ENCODE data around the gene ZDBF2. TPM values are rescaled to one million over a fixed set of nuclear protein-coding genes. Genes with fewer than 3 reads are reported as not detected.
"Not testable (repeated sequence)": the region's sequence is repeated elsewhere in the genome, so short reads cannot be mapped to it uniquely, and the experiment has no call there.

Gene ZDBF2
- total RNA-seq, 1 donor from 2014 or later, result 6.4 TPM

DNA sequence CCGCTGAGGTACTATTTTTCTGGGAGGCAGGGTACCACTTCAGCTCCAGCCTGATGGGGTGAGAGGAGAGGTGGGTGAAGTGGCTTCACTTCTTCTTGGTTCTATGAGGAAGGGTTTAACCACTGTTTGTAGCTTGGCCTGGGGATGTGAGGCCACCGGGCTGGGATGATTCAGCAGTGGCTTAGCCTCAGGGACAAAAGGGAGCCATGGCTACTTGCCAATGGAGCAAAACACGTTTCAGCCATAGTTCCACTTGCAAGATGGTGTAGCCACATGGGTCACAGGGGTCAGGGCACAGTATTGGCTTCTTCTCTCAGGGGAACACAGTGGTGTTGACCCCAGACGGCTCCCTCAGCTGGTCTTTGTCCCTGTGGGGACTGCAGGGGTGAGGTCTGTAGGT lies 14.9 kb downstream of the ZDBF2 start:
- no peak overlapping the region for H3K4me3 ChIP-seq (ENCODE audit: low read depth, low read length)
- DNase-seq (ENCODE audit: low read depth), result no peak
- TF ChIP-seq, protein P1, sequence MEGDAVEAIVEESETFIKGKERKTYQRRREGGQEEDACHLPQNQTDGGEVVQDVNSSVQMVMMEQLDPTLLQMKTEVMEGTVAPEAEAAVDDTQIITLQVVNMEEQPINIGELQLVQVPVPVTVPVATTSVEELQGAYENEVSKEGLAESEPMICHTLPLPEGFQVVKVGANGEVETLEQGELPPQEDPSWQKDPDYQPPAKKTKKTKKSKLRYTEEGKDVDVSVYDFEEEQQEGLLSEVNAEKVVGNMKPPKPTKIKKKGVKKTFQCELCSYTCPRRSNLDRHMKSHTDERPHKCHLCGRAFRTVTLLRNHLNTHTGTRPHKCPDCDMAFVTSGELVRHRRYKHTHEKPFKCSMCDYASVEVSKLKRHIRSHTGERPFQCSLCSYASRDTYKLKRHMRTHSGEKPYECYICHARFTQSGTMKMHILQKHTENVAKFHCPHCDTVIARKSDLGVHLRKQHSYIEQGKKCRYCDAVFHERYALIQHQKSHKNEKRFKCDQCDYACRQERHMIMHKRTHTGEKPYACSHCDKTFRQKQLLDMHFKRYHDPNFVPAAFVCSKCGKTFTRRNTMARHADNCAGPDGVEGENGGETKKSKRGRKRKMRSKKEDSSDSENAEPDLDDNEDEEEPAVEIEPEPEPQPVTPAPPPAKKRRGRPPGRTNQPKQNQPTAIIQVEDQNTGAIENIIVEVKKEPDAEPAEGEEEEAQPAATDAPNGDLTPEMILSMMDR (conservative IDR thresholded peaks at IDR 0.05; ENCODE audit: low read depth, low read length), result no peak

DNA sequence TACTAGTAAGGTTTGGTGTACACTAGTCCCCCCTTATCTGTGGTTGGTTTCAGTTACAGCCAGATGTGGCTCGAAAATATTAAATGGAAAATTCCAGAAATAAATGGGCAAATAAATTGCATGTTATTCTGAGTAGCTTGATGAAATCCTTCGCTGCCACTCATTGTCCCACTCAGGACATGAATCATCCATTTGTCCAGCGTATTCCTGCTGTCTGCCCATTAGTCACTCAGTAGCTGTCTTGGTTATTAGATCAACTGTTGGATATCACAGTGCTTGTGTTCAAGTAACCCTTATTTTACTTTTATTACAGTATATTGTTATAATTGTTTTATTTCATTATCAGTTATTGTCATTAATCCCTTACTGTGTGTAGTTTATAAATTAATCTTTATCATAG lies 21.7 kb downstream of the ZDBF2 start:
- no peak overlapping the region for H3K4me3 ChIP-seq (ENCODE audit: low read depth, low read length)
- TF ChIP-seq, protein P1 (conservative IDR thresholded peaks at IDR 0.05; ENCODE audit: low read depth, low read length), result no peak
- no peak for DNase-seq (ENCODE audit: low read depth)

DNA sequence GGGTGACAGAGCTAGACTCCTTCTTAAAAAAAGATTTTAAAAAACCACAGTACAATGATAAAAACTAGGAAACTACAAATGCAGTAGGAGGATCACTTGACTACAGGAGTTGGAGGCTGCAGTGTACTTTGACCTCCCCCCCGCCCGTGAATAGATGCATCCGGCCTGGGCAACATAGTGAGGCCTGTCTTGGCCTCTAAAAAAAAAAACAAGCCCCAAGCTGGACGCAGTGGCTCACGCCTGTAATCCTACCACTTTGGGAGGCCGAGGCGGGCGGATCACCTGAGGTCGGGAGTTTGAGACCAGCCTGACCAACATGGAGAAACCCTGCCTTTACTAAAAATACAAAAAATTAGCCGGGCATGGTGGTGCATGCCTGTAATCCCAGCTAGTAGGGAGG lies 25.1 kb downstream of the ZDBF2 start:
- H3K4me3 ChIP-seq (ENCODE audit: low read depth, low read length); DNase-seq (ENCODE audit: low read depth): not testable (repeated sequence)

DNA sequence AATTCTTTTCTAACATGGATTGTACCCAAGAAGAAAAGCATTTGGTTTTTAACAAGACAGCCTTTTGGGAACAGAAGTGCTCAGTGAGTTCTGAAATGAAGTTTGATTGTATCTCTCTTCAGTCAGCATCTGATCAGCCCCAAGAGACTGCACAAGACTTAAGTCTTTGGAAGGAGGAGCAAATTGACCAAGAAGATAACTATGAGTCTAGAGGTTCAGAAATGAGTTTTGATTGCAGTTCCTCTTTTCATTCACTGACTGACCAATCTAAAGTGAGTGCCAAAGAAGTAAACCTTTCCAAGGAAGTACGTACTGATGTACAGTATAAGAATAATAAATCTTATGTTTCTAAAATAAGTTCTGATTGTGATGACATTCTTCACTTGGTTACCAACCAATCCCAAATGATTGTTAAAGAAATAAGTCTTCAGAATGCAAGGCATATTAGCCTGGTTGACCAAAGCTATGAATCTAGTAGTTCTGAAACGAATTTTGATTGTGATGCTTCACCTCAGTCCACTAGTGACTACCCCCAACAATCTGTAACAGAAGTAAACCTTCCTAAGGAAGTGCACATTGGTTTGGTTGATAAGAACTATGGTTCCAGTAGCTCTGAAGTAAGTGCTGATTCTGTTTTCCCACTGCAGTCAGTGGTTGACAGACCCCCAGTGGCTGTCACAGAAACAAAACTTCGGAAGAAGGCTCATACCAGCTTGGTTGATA lies 31.2 kb downstream of the ZDBF2 start:
- TF ChIP-seq, protein P1 (conservative IDR thresholded peaks at IDR 0.05; ENCODE audit: low read depth, low read length), result no peak
- no peak for DNase-seq (ENCODE audit: low read depth)
- H3K4me3 ChIP-seq (ENCODE audit: low read depth, low read length), result no peak overlapping the region

DNA sequence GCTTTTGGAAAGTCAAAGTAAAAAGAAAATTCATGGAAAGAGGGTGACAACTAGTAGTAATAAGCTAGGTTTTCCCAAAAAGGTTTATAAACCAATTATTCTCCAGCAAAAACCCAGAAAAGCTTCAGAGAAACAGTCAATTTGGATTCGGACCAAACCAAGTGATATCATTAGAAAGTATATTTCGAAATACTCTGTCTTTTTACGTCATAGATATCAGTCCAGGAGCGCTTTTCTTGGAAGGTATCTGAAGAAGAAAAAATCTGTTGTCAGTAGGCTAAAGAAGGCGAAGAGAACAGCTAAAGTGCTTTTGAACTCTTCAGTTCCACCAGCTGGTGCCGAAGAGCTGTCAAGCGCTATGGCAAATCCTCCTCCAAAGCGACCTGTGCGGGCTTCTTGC lies 36.6 kb downstream of the ZDBF2 start:
- no peak overlapping the region for H3K4me3 ChIP-seq (ENCODE audit: low read depth, low read length)
- TF ChIP-seq, protein P1 (conservative IDR thresholded peaks at IDR 0.05; ENCODE audit: low read depth, low read length), result no peak
- no peak for DNase-seq (ENCODE audit: low read depth)

DNA sequence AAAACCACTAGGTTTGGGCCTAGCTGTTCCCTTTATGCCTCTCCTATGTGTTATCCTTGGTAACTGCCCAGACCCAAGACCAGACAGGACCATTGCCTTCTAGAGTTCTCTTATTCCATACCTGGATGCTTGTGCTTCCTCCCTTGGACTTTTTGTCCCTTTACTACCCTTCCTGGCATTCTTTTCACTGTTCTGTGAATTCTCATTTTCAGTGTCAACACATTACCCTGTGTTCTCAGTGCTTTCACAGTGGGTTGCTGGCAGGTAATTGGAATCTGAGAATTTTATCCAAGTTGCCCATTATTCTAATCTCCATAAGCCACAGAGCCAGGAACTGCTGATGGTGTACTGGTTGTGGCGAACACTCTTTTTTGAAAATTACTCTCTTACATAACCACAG lies 41.7 kb downstream of the ZDBF2 start:
- TF ChIP-seq, protein P1 (conservative IDR thresholded peaks at IDR 0.05; ENCODE audit: low read depth, low read length), result no peak

DNA sequence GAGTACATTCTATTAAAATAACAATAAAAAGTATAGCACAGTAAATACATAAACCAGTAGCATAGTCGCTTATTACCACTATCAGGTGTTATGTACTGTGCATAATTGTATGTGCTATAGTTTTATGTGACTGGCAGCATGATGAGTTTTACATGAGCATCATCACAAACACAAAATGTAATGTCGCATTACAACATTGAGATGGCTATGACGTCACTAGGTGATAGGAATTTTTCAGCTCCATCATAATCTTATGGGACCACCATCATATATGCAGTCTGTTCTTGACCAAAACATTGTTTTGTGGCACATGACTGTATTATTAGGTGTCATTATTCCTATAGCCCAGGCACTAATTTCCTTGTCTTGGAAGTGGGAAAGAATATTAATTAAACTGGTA lies 48.6 kb downstream of the ZDBF2 start:
- DNase-seq (ENCODE audit: low read depth), result no peak
- TF ChIP-seq, protein P1 (conservative IDR thresholded peaks at IDR 0.05; ENCODE audit: low read depth, low read length), result no peak
- H3K4me3 ChIP-seq (ENCODE audit: low read depth, low read length), result no peak overlapping the region

More for the DNA sequence above, 41.7 kb downstream of the ZDBF2 start:
- no peak overlapping the region for H3K4me3 ChIP-seq (ENCODE audit: low read depth, low read length)
- no peak for DNase-seq (ENCODE audit: low read depth)
